Erythroblast (primary cell): Measurements from ENCODE around the gene SENP1.
"Not testable (repeated sequence)": the region's sequence is repeated elsewhere in the genome, so short reads cannot be mapped to it uniquely, and the experiment has no call there.

Experiments used
- DNase-seq, 2 experiments: peaks; one replicate each; lab custom pipeline; 2025; lab: John Stamatoyannopoulos, UW
- GATA1 ChIP-seq: IDR thresholded peaks from 2 replicates; pipeline ENCODE4 v1.6.1; 2011; ENCODE audit warnings: low read depth, mild to moderate bottlenecking, control low read depth, low read length, moderate library complexity
- POLR2A ChIP-seq: IDR thresholded peaks from 2 replicates; pipeline ENCODE4 v1.6.1; 2011; ENCODE audit warnings: mild to moderate bottlenecking, low read length

Gene SENP1

DNA sequence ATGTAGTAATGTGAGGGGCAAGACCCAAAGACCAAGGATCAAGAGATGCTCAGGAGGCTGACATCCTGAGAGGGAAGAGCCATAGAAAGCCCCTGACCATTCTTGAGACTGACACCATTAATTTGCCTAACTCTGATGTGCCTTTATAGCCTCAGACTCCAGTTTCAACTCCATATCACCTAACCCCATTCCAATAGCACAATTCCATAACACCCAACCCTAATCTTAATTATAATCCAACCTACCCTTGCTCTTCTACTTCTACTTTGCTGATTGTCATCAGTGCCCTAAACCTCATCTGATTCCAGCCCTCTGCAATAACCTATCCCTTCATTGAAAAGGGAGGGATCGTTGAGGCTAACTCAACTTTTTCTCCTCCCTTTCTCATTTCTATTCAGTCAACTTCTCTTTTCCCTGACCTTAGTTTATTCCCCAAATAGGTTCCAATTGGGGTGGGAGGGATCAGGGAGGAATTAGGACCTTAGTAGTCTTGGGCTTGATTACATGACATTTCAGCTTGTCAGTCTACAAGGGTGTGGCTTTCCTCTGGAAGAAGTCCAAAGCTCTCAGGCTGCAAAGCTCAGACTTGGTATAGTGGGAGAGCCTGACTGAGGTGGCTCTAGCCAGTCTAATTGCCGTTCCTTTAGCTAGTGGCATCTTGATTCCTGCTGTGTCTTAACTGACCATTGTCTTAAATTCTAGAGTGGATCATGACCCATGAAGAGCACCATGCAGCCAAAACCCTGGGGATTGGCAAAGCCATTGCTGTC is 16.4 kb upstream of the SENP1 start:
- peak; percentile 69 to 80 for DNase-seq
- TF ChIP-seq GATA1 (no peak), POLR2A (no peak)

DNA sequence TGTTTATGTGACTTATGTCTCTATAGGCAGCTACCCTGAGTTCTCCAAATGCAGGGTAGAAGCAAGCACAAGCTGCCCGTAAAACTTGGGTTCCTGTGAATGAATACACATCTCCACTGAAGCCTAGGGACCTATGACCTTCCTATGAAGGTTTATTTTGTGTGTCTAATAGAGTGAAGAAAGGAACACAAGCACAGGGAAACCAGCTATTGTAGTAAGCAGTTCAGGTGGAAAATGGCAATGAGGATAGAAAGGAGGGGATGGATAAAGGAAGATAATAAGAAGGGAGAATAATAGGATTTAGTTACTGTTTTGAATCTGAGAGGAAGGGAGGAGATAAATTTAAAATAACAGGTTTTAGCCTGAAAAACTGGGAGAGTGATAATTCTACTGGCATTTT is 15.6 kb upstream of the SENP1 start:
- TF ChIP-seq POLR2A (no peak), GATA1 (no peak)
- no peak for DNase-seq

DNA sequence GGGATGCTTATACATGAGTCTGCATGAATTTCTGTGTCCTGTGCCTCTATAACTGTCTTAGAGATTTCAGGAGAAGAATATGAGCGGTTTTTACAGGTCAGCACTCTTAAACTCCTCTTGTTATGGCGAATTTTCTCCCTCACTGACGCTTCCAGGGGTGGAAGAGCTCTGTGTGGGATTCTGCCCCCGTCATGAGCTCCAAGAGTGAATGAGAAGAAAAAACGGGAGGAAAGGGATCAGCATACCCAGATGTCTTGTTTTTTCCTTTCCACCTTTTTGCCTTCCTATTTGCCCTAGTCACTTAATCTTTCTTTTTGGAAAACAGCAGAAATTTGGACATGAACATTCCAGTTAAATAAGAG is 13.9 kb upstream of the SENP1 start:
- TF ChIP-seq GATA1, result no peak
- no peak for TF ChIP-seq POLR2A
- DNase-seq, result no peak

DNA sequence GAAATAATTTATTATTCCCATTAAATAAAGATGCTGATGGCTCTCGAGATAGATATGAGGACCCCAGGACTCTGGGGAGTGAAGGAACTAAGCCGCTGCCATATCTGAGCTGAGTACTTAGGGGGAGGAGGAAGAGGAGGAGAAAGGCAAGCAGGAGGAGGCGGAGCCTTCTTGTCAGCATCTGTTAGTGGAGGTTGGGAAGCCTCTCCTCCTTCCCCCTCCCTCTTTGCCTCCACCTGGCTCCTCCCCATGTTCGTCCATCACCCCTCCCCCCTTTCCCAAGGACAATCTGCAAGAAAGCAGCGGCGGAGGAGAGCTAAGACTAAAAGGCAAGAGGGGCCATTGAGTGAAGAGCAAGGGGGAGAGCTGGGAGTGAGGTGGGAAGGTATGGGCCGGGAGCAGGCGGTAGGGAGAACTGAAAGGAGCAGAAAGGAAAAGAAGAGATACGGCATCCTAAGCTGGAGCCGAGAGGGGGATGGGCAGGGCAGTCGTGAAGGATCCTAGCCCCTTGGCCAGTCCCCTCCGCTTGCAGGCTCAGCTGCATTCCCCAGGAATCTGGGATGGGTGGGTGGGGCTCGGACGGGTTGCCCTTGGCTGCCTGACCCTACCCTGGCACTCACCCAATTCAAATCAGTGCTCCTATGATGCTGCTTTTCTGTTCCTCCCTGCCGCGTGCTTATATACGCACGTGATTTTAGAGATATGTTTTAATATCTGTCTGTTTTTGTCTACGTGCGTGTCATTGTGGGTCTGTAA is 13.4 kb upstream of the SENP1 start, which contains the start of gene PFKM:
Gene PFKM (plus strand): TSS at position 287 of the 756 bp plus-strand sequence. CDS start 3,411 bp downstream, outside the sequence.
- no peak for TF ChIP-seq POLR2A
- TF ChIP-seq GATA1, result no peak
- DNase-seq, result peak; percentile 81 to 83

DNA sequence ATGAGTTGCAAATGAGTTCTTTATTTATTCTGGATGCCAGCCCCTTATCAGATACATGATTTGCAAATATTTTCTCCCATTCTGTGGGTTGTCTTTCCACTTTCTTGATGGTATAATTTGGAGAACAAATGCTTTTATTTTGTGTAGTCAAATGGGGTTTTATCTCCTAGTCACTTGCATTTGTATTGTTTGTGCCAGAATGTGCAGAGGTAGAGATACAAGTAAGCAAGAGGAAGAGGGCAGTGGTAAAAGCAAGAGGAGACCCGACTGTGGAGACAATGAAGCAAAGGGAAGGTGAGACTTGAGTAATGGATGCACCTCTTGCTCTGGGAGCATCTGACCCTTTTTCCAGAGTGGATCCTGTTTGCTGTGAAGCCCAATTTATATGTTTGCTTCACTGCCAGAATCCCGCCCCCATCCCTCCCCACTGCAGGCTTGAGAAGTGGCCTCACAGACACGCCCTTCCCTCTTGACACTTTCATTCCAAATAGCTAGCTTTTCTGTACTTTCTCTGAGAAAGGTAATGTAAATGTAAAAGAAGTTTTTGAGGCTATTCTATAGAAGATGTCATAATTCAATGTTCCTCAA is 12.5 kb upstream of the SENP1 start:
- DNase-seq, result peak; percentile 58 to 70
- TF ChIP-seq GATA1 (no peak), POLR2A (no peak)

DNA sequence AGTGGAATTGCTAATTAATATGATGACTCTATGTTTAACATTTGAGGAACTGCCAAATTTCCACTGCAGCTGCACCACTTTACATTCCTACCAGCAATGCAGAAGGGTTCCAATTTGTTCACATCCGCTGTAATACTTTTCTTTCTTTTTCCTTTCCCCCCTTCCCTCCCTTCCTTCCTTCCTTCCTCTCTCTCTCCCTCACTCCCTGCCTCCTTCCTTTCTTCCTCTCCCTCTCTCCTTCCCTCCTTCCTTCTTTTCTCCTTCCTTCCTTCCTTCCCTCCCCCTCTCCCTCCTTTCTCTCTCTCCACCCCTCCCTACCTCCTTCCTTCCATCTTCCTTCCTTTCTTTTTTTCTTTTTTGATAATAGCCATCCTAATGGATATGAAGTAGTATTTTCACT is 10.1 kb upstream of the SENP1 start:
- TF ChIP-seq GATA1 (no peak), POLR2A (no peak)
- no peak for DNase-seq

DNA sequence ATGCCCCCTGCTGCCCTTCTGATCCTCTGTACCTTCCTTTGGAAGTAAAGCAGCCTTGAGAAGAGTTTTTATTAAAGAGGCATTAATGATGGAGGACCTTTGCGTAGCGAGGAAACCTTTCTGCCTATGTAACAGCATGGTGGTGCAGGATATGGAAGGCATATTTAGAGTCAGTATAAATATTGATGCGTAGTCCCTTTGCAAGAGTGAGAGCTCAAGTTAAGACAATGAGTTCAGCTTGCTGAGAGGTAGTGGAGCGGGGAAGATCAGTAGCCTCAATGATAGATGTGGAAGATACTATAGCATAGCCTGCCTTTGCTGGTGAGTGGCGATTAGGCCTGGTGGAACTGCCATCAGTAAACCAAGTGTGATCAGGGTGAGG is 5.4 kb upstream of the SENP1 start:
- not testable (repeated sequence) for DNase-seq

DNA sequence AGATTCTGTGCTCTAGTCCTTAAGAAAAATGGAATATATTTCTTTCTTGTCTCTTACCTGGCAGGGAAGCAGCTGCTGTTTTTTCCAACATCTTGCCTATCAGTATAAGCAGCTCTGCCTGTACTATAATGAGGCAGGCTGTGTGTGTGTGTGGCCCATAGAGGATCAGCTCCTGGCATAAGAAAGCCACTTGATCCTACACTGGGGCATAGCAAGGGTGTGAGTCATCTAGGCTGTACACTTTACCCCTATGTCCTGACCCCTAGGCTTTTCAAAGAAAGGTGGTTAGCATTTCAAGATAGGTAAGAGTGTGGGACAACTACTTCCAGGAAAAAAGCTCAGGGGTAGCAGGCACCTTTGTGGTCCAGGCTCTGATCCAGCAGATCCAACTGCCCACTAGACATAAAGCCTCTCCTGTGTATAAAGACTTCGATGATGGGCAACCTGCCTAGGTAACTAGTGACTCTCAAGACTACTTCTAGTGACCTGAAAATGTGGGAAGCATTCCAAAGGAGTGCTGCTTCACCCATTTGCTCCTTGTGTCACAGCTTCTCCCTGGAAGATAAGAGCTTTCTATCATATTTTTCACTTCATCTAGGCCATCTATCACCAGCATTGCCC is 4.9 kb upstream of the SENP1 start:
- TF ChIP-seq POLR2A, result no peak
- TF ChIP-seq GATA1, result no peak
- no peak for DNase-seq

DNA sequence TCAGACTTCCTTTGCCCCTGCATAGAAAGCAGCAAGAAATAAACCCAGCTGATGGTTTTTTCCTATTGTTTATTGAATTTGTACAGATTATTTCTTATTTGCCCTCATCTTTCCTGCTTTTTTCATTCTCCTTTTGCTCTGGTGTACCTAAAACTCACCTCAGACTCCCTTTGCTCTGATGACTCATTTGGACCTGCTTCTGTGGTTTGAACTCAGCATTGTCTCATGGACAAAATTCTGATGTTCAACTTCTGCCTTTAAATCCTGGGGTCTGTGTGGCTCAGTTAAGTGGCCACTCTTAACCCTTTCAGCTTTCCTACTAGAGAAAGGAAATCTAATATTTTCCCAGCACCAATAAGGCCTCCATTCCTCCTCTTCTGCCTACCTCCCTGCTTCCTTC is 3.5 kb upstream of the SENP1 start:
- TF ChIP-seq GATA1, result no peak
- TF ChIP-seq POLR2A, result no peak
- DNase-seq, result no peak

DNA sequence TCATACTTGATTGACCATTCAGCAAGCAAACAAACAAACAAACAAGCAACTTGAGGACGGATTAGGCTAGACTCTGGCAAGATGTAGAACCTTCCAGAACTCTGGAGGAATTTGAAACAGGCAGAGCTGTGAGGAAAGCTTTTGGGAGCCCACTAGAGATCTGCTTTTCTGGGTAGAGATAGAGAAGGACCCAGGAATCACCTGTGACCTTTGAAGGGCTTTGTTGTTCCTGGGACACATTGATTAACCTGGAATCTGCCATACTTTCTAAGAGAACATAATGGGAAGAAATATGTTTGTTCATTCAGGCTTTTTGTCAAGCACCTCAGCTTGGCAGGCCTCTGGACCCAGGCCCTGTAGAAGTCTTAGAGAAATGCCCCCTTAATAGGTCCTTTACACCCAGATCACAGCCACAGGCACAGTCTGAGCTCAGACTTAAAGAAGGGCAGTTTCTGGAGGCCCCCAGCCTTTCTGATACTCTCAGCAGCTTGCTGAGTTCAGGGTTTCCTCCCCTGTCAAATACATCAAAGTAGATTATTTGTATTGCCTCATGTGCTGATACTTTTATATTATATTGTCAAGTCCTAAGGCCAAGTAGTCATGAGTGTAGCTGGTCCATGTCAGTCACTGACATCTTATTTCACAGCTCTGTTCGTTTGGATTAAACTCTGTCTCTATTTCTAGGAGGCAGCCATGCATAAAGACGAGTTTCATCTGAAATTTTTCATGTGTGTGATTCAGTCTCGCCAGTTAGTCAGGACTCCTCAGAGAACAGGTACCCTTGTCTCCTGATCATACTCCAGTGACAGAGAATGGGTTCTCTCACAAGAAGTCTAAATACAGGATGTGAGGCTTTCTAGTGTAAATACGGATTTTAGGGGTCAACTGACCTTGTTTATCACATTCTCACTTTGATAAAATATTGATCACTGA is 1.1 kb upstream of the SENP1 start:
- TF ChIP-seq GATA1 (no peak), POLR2A (no peak)
- DNase-seq, result peak in 1 of 2 experiments; percentile 25

DNA sequence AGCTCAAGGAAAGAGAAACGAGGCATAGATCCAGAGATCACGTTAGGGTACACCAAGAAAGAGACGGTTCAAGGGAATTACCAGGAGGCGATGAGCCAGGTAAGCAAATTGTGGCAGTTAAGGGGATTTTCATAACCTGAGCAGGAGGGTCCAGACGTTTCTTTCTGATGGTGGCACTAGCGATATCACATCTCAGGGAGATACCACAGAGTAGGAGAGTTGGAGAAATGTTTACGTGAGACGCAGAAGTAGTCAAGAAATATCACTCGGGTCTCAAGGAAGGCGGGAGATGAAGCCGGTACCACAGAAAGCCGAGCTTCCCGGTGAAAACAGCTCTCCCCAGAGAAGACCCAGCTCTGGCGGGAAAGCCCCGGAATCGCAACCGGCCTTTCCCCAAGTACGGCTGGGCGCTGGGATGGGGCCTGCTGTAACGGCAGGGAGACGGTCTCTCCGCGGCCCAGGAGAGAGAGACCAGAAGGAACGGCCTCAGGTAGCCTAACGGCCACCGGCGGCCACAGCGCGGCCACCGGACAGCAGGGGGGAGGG is 485 bp downstream of the SENP1 start:
- TF ChIP-seq GATA1, result no peak
- TF ChIP-seq POLR2A, result no peak
- peak; percentile 80 to 81 for DNase-seq

DNA sequence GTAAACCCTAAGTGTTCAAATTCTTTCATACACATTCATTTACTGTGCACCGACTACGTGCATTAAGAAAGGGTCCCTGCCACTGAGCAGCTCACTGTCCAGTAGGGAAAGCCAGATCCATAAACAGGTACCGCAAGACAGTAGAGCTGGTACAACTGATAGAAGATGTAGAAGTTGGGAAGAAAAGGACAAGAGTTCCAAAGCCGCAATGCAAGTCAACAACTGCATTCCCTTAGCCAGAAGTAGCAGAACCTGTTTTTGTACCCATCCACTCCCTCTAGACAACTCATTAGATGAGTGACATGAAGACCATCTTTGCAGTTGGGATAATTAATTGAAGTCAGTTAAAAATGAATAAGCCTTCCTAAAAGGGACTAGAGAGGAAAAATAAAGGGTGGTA is 1.3 kb downstream of the SENP1 start:
- TF ChIP-seq GATA1 (no peak), POLR2A (no peak)
- peak; percentile 28 to 56 for DNase-seq
